ENCODE results near the gene ASGR1.
A peak's percentile ranks its signal among the peaks of the same experiment; 100 is the strongest.

GRCh38 chr17:7177191-7177953 lies 1.8 kb downstream of the ASGR1 start:
- TF ChIP-seq CTCF (IDR thresholded peaks at IDR 0.05) (peak; percentile 97), SIN3A (IDR thresholded peaks at IDR 0.05; ENCODE audit: borderline replicate concordance, insufficient read depth, low read depth, low read length) (no peak)
- TF ChIP-seq, protein P1, sequence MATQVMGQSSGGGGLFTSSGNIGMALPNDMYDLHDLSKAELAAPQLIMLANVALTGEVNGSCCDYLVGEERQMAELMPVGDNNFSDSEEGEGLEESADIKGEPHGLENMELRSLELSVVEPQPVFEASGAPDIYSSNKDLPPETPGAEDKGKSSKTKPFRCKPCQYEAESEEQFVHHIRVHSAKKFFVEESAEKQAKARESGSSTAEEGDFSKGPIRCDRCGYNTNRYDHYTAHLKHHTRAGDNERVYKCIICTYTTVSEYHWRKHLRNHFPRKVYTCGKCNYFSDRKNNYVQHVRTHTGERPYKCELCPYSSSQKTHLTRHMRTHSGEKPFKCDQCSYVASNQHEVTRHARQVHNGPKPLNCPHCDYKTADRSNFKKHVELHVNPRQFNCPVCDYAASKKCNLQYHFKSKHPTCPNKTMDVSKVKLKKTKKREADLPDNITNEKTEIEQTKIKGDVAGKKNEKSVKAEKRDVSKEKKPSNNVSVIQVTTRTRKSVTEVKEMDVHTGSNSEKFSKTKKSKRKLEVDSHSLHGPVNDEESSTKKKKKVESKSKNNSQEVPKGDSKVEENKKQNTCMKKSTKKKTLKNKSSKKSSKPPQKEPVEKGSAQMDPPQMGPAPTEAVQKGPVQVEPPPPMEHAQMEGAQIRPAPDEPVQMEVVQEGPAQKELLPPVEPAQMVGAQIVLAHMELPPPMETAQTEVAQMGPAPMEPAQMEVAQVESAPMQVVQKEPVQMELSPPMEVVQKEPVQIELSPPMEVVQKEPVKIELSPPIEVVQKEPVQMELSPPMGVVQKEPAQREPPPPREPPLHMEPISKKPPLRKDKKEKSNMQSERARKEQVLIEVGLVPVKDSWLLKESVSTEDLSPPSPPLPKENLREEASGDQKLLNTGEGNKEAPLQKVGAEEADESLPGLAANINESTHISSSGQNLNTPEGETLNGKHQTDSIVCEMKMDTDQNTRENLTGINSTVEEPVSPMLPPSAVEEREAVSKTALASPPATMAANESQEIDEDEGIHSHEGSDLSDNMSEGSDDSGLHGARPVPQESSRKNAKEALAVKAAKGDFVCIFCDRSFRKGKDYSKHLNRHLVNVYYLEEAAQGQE (IDR thresholded peaks at IDR 0.05; ENCODE audit: insufficient read depth in 1 of 2, low read depth in 2 of 2, low read length in 1 of 2), result no peak
